Small intestine (tissue), 7 donors: ENCODE measurements around the gene PPP1R9A. TPM values are rescaled to one million over a fixed set of nuclear protein-coding genes. Genes with fewer than 3 reads are reported as not detected.

Source experiments
- DNase-seq, 2 donors: peaks; one replicate each; pipeline versions ENCODE4 v3.0.0 to v3.0.0-alpha.2; 2013
- FAIRE-seq: peaks from 2 replicates; lab custom pipeline; 2012; peaks lifted over from hg19 to GRCh38; lab: Jason Lieb, UNC
- H3K27ac ChIP-seq, 3 donors: one replicate each; pipeline ENCODE4 v1.5.1; 2013; ENCODE audit warnings: low read length in 2 of 3, mild to moderate bottlenecking in 2 of 3, control low read depth in 1 of 3, inconsistent platforms in 1 of 3, low read depth in 1 of 3, moderate library complexity in 1 of 3
- H3K27me3 ChIP-seq, 3 donors: one replicate each; pipeline ENCODE4 v1.6.1; 2013; ENCODE audit warnings: low read length in 3 of 3, inconsistent platforms in 1 of 3; ENCODE audit not compliant: control insufficient read depth in 3 of 3, insufficient read depth in 3 of 3
- H3K36me3 ChIP-seq, 3 donors: one replicate each; pipeline ENCODE4 v1.6.1; 2013; ENCODE audit warnings: low read length in 3 of 3, inconsistent platforms in 1 of 3, low read depth in 1 of 3, mild to moderate bottlenecking in 1 of 3, moderate library complexity in 1 of 3; ENCODE audit not compliant: control insufficient read depth in 3 of 3, insufficient read depth in 2 of 3
- H3K4me1 ChIP-seq, 3 donors: one replicate each; pipeline ENCODE4 v1.6.1; 2013; ENCODE audit warnings: low read length in 2 of 3, inconsistent platforms in 1 of 3, low read depth in 1 of 3, mild to moderate bottlenecking in 1 of 3, moderate library complexity in 1 of 3; ENCODE audit not compliant: control insufficient read depth in 3 of 3, insufficient read depth in 2 of 3
- H3K4me3 ChIP-seq, 3 donors: one replicate each; pipeline ENCODE4 v1.5.1; 2013; ENCODE audit warnings: low read length in 3 of 3, control low read depth in 1 of 3, inconsistent platforms in 1 of 3, low read depth in 1 of 3, mild to moderate bottlenecking in 1 of 3, moderate library complexity in 1 of 3
- H3K9me3 ChIP-seq, 2 donors: one replicate each; pipeline ENCODE4 v1.6.1; 2013; ENCODE audit warnings: low read depth in 1 of 2, low read length in 1 of 2; ENCODE audit not compliant: control insufficient read depth in 2 of 2, insufficient read depth in 1 of 2
- WGBS, 3 donors: extraction: QIAGEN DNeasy Blood & Tissue Kit; methylation state at CpG; one replicate each; pipeline ENCODE4 v1.1.7; 2013; 5-methylcytosine and 5-hydroxymethylcytosine counted together
- polyA plus RNA-seq, 4 donors: library from polyadenylated mRNA; stranded (reverse) in 3 of 4; unstranded in 1 of 4; fragments of 200-250 nt in 3 of 4; fragments of 120-200 nt in 1 of 4; gene quantifications; one replicate each; pipeline versions ENCODE4 v1.2.1 to v1.2.3, GENCODE V29; 2013
- donor health status: healthy with polysubstance abuse.
- donor health status: control.
- donor health status: control.
- donor health status: Bipolar disorder and iron deficiency.
- donor health status: healthy.

The PPP1R9A gene
- polyA plus RNA-seq, 4 donors = 0.27 to 13.3 (median 1.6) TPM

DNA sequence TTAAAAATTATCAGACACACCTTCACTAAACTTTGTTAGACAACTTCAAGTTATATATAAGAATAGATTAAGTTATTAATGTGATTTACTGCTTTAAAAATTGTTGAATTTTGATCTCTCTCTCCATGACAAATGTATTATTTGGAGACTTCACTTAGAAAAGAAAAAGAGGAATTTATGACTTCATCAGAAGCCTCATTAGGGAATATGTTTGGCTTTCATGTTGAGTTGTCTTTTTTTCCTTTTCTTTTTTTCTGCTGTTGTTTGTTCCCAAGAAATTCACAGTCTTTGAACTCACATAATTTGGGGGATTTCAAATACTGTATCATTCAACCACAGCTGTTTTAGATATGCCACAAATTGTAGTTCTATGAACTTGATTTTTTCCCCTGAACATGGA lies 149.5 kb downstream of the PPP1R9A start:
- FAIRE-seq (peak; percentile 30), DNase-seq (no peak)
- no peaks in the 10 kb centered on the region for H3K36me3 ChIP-seq
- H3K4me3 ChIP-seq = no peak overlapping the region
- H3K9me3 ChIP-seq = no peaks in the 10 kb centered on the region
- H3K4me1 ChIP-seq = no peaks in the 10 kb centered on the region
- H3K27ac ChIP-seq = no peak overlapping the region
- no peaks in the 10 kb centered on the region for H3K27me3 ChIP-seq

- H3K4me1 ChIP-seq = no peaks in the 10 kb centered on the region
- no peak overlapping the region for H3K4me3 ChIP-seq
- WGBS, 3 donors = 77 to 84% (median 79%) methylated on average over 4 of the region's 4 CpGs
- H3K27me3 ChIP-seq = no peaks in the 10 kb centered on the region
- DNase-seq = no peak
- FAIRE-seq = no peak
- H3K27ac ChIP-seq = no peak overlapping the region
- no peaks in the 10 kb centered on the region for H3K9me3 ChIP-seq
- no peaks in the 10 kb centered on the region for H3K36me3 ChIP-seq
Measured at GRCh38 chr7:95059842-95060313, 152.5 kb downstream of the PPP1R9A start.

GRCh38 chr7:95062901-95063300 lies 155.5 kb downstream of the PPP1R9A start:
- Histone ChIP-seq H3K27ac (no peak overlapping the region), H3K36me3 (no peaks in the 10 kb centered on the region), H3K4me1 (peaks cover 0 to 3% (median 0%) of the 10 kb centered on the region in 3 donors), H3K4me3 (no peak overlapping the region), H3K27me3 (no peaks in the 10 kb centered on the region), H3K9me3 (no peaks in the 10 kb centered on the region)
- no peak for FAIRE-seq
- no peak for DNase-seq

DNA sequence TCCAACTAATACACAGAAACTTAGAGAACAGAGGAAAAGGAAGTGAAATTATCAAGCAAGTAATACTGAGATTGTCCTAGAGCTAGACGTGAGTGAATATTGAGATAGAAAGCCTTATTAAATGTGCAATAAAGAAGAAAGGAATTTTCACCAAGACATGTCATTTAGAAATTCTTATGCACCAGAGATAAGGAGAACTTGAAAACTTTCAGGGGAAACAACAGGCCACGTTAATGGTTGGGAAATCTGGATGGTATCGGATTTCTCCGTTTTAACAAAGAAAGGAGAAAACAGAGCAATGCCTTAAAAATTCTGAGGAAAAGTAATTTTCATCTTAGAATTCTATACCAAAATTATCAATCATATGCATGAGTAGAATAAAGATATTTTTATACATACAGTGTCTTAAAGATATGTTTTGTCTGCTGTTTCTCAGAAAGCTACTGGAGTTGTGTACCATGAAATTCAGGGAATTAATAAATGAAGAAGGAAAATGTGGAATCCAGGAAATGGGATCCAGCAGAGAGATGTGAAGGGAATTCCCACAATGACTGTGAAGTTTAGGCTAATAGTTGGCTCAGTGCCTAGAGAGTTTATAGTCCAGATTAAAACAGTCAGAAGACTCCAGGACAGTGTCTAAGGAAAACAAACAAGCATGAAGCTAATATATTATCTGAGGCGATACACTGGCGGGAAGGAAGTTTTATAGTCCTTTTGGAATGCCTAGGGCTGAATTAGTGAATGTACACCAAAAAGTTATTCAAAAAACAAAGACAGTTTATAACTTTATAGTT lies 159.5 kb downstream of the PPP1R9A start:
- H3K4me3 ChIP-seq = peak overlapping the region in 1 of 3 donors; percentile 29
- peaks cover 0 to 3% (median 0%) of the 10 kb centered on the region in 3 donors for H3K4me1 ChIP-seq
- no peaks in the 10 kb centered on the region for H3K27me3 ChIP-seq
- DNase-seq (peak; percentile 54 to 59), FAIRE-seq (no peak)
- no peak overlapping the region for H3K27ac ChIP-seq
- H3K36me3 ChIP-seq = no peaks in the 10 kb centered on the region
- no peaks in the 10 kb centered on the region for H3K9me3 ChIP-seq
- whole genome bisulfite sequencing, 3 donors = 54 to 65% (median 56%) methylated on average over 6 of the region's 6 CpGs

- H3K27ac ChIP-seq = no peak overlapping the region
- FAIRE-seq = no peak
- 58 to 68% (median 65%) methylated on average over 4 of the region's 4 CpGs for whole genome bisulfite sequencing, 3 donors
Measured at GRCh38 chr7:95088536-95089215, 181.3 kb downstream of the PPP1R9A start.

GRCh38 chr7:95089414-95090315 lies 182.3 kb downstream of the PPP1R9A start:
- WGBS, 3 donors = 80 to 85% (median 82%) methylated on average over 4 of the region's 4 CpGs
- H3K4me1 ChIP-seq = no peaks in the 10 kb centered on the region
- FAIRE-seq = no peak

More at GRCh38 chr7:95088536-95089215, 181.3 kb downstream of the PPP1R9A start:
- H3K27me3 ChIP-seq = no peaks in the 10 kb centered on the region
- no peak for DNase-seq
- no peaks in the 10 kb centered on the region for H3K4me1 ChIP-seq
- H3K36me3 ChIP-seq = no peaks in the 10 kb centered on the region
- H3K4me3 ChIP-seq = no peak overlapping the region
- no peaks in the 10 kb centered on the region for H3K9me3 ChIP-seq

DNA sequence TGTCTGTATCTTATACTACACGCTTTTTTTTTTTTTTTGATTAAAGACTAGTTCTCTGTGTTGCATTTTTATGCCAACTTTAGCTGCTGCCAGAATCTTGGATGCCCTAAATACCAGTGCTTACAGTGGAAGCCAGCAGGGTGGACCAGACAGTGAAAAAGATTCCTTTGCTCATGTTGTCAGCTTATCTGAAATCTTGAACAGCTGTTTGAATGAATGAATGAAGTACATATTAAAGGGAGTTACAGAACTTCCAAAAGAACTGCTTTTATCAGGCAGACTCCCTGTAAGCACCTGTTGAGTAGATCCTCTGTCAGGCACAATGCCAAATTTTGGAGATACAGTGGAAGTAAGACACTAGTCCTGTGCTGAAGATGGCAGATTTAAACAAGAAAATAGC lies 184.9 kb downstream of the PPP1R9A start:
- no peak overlapping the region for H3K27ac ChIP-seq
- DNase-seq (no peak), FAIRE-seq (no peak)
- WGBS, 3 donors = 78 to 86% (median 83%) methylated on average over 1 of the region's 1 CpG
- peaks cover 0 to 5% (median 0%) of the 10 kb centered on the region in 3 donors for H3K4me1 ChIP-seq
- H3K9me3 ChIP-seq = no peaks in the 10 kb centered on the region
- H3K36me3 ChIP-seq = no peaks in the 10 kb centered on the region
- H3K4me3 ChIP-seq = no peak overlapping the region
- H3K27me3 ChIP-seq = no peaks in the 10 kb centered on the region

More at GRCh38 chr7:95089414-95090315, 182.3 kb downstream of the PPP1R9A start:
- no peak overlapping the region for H3K27ac ChIP-seq
- H3K27me3 ChIP-seq = no peaks in the 10 kb centered on the region
- no peak for DNase-seq
- H3K4me3 ChIP-seq = no peak overlapping the region
- H3K36me3 ChIP-seq = no peaks in the 10 kb centered on the region
- H3K9me3 ChIP-seq = no peaks in the 10 kb centered on the region
